ENCODE data around the gene CDCA3. TPM values are rescaled to one million over a fixed set of nuclear protein-coding genes. Genes with fewer than 3 reads are reported as not detected.

CDCA3 gene
- total and polyA plus RNA-seq, 2 of the 13 experiments (the other 11 are each of a cell fraction or from before 2014, with no cell fraction given): 32.7 to 56.5 TPM

DNA sequence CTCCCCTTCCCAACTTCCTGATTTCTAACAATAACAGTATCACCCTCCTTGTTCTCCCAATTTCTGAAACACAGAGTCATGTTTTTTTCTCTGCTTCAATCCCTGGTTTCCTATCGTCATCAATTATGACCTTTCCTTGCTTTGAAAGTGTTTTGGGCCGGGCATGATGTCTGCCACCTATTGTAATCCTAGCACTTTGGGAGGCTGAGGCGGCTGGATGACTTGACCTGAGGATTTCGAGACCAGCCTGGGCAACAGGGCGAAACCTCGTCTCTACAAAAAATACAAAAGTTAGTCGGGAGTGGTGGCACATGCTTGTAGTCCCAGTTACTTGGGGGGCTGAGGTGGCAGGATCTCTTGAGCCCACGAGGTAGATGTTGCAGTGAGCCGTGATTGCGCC, 42.0 kb downstream of the CDCA3 start:
- no peak overlapping the region for H3K9ac ChIP-seq (ENCODE audit: insufficient read depth, low read depth, low read length)
- peaks cover 8% of the 10 kb centered on the region; the same call in 1 of the 2 replicates for H3K4me1 ChIP-seq (ENCODE audit: insufficient read depth, low read length)
- no TSS peak for BruUV-seq (replicated peaks)
- H3K27me3 ChIP-seq (ENCODE audit: control insufficient read depth in 1 of 2, insufficient read depth in 2 of 2, low read length in 2 of 2): 0 out of 5 replicates have a peak, but pooled peaks cover 0 to 4% of the 10 kb centered on the region in 2 experiments
- ChIA-PET CTCF (ENCODE audit: low intra/inter-chr PET ratio, low total read pairs) (no interaction called here), POLR2A (no interaction called here)
- intact Hi-C loops (cut with micrococcal nuclease; ENCODE audit: unreplicated experiment) (no loop called here), in situ Hi-C loops (cut with HindIII; ENCODE audit: extremely low pct_ligation_motif_present, low pct_unique_long_range_greater_than_20kb) (no loop called here)
- no peak overlapping the region for H3K27ac ChIP-seq (ENCODE audit: extremely low read length, insufficient read depth, low read length)
- no peak for ATAC-seq
- H3K4me2 ChIP-seq (ENCODE audit: low read depth, low read length): no peak overlapping the region
- no peak overlapping the region for H3K4me3 ChIP-seq (replicated peaks in 1 of 3; ENCODE audit: insufficient read depth in 1 of 3, low read depth in 2 of 3, low read length in 3 of 3)
- TF ChIP-seq ZNF644 (CRISPR knock-in tag; IDR thresholded peaks at IDR 0.05; ENCODE audit: low read depth): no peak
- no peak for TF ChIP-seq ARNTL (CRISPR knock-in tag; IDR thresholded peaks at IDR 0.05)
- TF ChIP-seq, protein P1, sequence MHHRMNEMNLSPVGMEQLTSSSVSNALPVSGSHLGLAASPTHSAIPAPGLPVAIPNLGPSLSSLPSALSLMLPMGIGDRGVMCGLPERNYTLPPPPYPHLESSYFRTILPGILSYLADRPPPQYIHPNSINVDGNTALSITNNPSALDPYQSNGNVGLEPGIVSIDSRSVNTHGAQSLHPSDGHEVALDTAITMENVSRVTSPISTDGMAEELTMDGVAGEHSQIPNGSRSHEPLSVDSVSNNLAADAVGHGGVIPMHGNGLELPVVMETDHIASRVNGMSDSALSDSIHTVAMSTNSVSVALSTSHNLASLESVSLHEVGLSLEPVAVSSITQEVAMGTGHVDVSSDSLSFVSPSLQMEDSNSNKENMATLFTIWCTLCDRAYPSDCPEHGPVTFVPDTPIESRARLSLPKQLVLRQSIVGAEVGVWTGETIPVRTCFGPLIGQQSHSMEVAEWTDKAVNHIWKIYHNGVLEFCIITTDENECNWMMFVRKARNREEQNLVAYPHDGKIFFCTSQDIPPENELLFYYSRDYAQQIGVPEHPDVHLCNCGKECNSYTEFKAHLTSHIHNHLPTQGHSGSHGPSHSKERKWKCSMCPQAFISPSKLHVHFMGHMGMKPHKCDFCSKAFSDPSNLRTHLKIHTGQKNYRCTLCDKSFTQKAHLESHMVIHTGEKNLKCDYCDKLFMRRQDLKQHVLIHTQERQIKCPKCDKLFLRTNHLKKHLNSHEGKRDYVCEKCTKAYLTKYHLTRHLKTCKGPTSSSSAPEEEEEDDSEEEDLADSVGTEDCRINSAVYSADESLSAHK (CRISPR knock-in tag; IDR thresholded peaks at IDR 0.05; ENCODE audit: borderline replicate concordance): no peak
- TF ChIP-seq, protein P2, sequence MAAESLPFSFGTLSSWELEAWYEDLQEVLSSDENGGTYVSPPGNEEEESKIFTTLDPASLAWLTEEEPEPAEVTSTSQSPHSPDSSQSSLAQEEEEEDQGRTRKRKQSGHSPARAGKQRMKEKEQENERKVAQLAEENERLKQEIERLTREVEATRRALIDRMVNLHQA (CRISPR knock-in tag; IDR thresholded peaks at IDR 0.05): no peak
- no peak for TF ChIP-seq HOXA7 (CRISPR knock-in tag; IDR thresholded peaks at IDR 0.05)
- no peak for TF ChIP-seq ZNF674 (CRISPR knock-in tag; IDR thresholded peaks at IDR 0.05; ENCODE audit: low read depth)
- TF ChIP-seq, protein P3, sequence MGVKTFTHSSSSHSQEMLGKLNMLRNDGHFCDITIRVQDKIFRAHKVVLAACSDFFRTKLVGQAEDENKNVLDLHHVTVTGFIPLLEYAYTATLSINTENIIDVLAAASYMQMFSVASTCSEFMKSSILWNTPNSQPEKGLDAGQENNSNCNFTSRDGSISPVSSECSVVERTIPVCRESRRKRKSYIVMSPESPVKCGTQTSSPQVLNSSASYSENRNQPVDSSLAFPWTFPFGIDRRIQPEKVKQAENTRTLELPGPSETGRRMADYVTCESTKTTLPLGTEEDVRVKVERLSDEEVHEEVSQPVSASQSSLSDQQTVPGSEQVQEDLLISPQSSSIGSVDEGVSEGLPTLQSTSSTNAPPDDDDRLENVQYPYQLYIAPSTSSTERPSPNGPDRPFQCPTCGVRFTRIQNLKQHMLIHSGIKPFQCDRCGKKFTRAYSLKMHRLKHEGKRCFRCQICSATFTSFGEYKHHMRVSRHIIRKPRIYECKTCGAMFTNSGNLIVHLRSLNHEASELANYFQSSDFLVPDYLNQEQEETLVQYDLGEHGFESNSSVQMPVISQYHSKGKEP (CRISPR knock-in tag; IDR thresholded peaks at IDR 0.05): no peak
- TF ChIP-seq, protein P4, sequence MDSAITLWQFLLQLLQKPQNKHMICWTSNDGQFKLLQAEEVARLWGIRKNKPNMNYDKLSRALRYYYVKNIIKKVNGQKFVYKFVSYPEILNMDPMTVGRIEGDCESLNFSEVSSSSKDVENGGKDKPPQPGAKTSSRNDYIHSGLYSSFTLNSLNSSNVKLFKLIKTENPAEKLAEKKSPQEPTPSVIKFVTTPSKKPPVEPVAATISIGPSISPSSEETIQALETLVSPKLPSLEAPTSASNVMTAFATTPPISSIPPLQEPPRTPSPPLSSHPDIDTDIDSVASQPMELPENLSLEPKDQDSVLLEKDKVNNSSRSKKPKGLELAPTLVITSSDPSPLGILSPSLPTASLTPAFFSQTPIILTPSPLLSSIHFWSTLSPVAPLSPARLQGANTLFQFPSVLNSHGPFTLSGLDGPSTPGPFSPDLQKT (CRISPR knock-in tag; IDR thresholded peaks at IDR 0.05; ENCODE audit: borderline replicate concordance): no peak
- TF ChIP-seq, protein P5, sequence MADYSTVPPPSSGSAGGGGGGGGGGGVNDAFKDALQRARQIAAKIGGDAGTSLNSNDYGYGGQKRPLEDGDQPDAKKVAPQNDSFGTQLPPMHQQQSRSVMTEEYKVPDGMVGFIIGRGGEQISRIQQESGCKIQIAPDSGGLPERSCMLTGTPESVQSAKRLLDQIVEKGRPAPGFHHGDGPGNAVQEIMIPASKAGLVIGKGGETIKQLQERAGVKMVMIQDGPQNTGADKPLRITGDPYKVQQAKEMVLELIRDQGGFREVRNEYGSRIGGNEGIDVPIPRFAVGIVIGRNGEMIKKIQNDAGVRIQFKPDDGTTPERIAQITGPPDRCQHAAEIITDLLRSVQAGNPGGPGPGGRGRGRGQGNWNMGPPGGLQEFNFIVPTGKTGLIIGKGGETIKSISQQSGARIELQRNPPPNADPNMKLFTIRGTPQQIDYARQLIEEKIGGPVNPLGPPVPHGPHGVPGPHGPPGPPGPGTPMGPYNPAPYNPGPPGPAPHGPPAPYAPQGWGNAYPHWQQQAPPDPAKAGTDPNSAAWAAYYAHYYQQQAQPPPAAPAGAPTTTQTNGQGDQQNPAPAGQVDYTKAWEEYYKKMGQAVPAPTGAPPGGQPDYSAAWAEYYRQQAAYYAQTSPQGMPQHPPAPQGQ (CRISPR knock-in tag; IDR thresholded peaks at IDR 0.05; ENCODE audit: borderline replicate concordance): no peak
- no peak for TF ChIP-seq KDM6A (CRISPR knock-in tag; IDR thresholded peaks at IDR 0.05; ENCODE audit: low read depth)
- TF ChIP-seq, protein P6, sequence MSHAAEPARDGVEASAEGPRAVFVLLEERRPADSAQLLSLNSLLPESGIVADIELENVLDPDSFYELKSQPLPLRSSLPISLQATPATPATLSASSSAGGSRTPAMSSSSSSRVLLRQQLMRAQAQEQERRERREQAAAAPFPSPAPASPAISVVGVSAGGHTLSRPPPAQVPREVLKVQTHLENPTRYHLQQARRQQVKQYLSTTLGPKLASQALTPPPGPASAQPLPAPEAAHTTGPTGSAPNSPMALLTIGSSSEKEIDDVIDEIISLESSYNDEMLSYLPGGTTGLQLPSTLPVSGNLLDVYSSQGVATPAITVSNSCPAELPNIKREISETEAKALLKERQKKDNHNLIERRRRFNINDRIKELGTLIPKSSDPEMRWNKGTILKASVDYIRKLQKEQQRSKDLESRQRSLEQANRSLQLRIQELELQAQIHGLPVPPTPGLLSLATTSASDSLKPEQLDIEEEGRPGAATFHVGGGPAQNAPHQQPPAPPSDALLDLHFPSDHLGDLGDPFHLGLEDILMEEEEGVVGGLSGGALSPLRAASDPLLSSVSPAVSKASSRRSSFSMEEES (CRISPR knock-in tag; IDR thresholded peaks at IDR 0.05): no peak
- no peak for TF ChIP-seq ZNF709 (CRISPR knock-in tag; IDR thresholded peaks at IDR 0.05)
- no peak for TF ChIP-seq FOXA1 (IDR thresholded peaks at IDR 0.05)
- TF ChIP-seq FOXA1 (CRISPR knock-in tag; IDR thresholded peaks at IDR 0.05): no peak
- no peak for TF ChIP-seq U2AF1 (optimal IDR thresholded peaks at IDR 0.05; ENCODE audit: low read depth, low read length)
- no peak for TF ChIP-seq TRIM24 (CRISPR knock-in tag; IDR thresholded peaks at IDR 0.05)
- FAIRE-seq: no peak
- H4K20me1 ChIP-seq (ENCODE audit: insufficient read depth, low read length): no peaks in the 10 kb centered on the region
- no peak overlapping the region for H2AFZ ChIP-seq (ENCODE audit: low read length)
- no peaks in the 10 kb centered on the region for H3K36me3 ChIP-seq (replicated peaks in 1 of 2; ENCODE audit: control insufficient read depth in 1 of 2, insufficient read depth in 2 of 2, low read length in 2 of 2)
- H3K9me3 ChIP-seq (ENCODE audit: low read length): no peaks in the 10 kb centered on the region
- no peak for DNase-seq (ENCODE audit: low spot score)
- 67% methylated on average over 10 of the region's 10 CpGs for WGBS (ENCODE audit: low lambda C conversion rate)
- H3K79me2 ChIP-seq (ENCODE audit: insufficient read depth, low read length): no peaks in the 10 kb centered on the region

All from HepG2 (cell line).